Smooth muscle cell (in vitro differentiated cells): Measurements from ENCODE around the gene MNAT1. TPM values are rescaled to one million over a fixed set of nuclear protein-coding genes. Genes with fewer than 3 reads are reported as not detected.

Source experiments
- DNase-seq: peaks from one replicate; lab custom pipeline; 2025; ENCODE audit not compliant: unreplicated experiment; lab: John Stamatoyannopoulos, UW
- H2AFZ ChIP-seq: fragments of 200-600 bp; sonication (generic); 2 replicates; pipeline ENCODE4 v1.6.0; 2016; ENCODE audit warnings: antibody characterized with exemption, low read depth, mild to moderate bottlenecking
- H3F3A ChIP-seq: fragments of 200-600 bp; sonication (generic); 2 replicates; pipeline ENCODE4 v1.6.0; 2017; ENCODE audit warnings: antibody characterized with exemption, low read depth
- H3K27ac ChIP-seq: fragments of 200-600 bp; sonication (generic); 2 replicates; pipeline ENCODE4 v1.5.1; 2016; ENCODE audit warnings: low read depth, mild to moderate bottlenecking
- H3K27me3 ChIP-seq: fragments of 200-600 bp; sonication (generic); 2 replicates; pipeline ENCODE4 v1.6.1; 2016; ENCODE audit warnings: low read depth, mild to moderate bottlenecking
- H3K36me3 ChIP-seq: fragments of 200-600 bp; sonication (generic); 2 replicates; pipeline ENCODE4 v1.5.1; 2016; ENCODE audit warnings: low read depth
- H3K4me1 ChIP-seq: fragments of 200-600 bp; sonication (generic); 2 replicates; pipeline ENCODE4 v1.5.1; 2016; ENCODE audit warnings: low read depth
- H3K4me2 ChIP-seq: fragments of 200-600 bp; sonication (generic); 2 replicates; pipeline ENCODE4 v1.6.0; 2016; ENCODE audit warnings: mild to moderate bottlenecking
- H3K4me3 ChIP-seq: fragments of 200-600 bp; sonication (generic); 2 replicates; pipeline ENCODE4 v1.5.1; 2016; ENCODE audit warnings: mild to moderate bottlenecking
- H3K79me2 ChIP-seq: fragments of 200-600 bp; sonication (generic); 2 replicates; pipeline ENCODE4 v1.6.0; 2016; ENCODE audit warnings: low read depth, mild to moderate bottlenecking
- H3K9ac ChIP-seq: fragments of 200-600 bp; sonication (generic); 2 replicates; pipeline ENCODE4 v1.6.0; 2016; ENCODE audit warnings: low read depth
- H3K9me3 ChIP-seq: fragments of 200-600 bp; sonication (generic); replicated peaks from 2 replicates; pipeline ENCODE4 v1.5.1; 2016; ENCODE audit warnings: low read depth
- H4K20me1 ChIP-seq: fragments of 200-600 bp; sonication (generic); 2 replicates; pipeline ENCODE4 v1.6.0; 2016; ENCODE audit warnings: low read depth
- WGBS: methylation state at CpG from one replicate; pipeline ENCODE4 v1.1.7; 2016; ENCODE audit warnings: low lambda C conversion rate; 5-methylcytosine and 5-hydroxymethylcytosine counted together
- polyA plus RNA-seq: library from polyadenylated mRNA; unstranded; fragments of >200 nt; fragmentation: Nextera tagmentation; extraction: Ambion mirVana; gene quantifications from 2 replicates; pipeline ENCODE4 v1.2.1, GENCODE V29; 2016
- total RNA-seq: library from RNA; depleted of rRNA; stranded (reverse); fragments of >200 nt; gene quantifications from 2 replicates; pipeline ENCODE4 v1.2.3, GENCODE V29; 2014
- TF ChIP-seq, protein P1 (sequence below): fragments of 200-600 bp; sonication (generic); IDR thresholded peaks from 2 replicates; pipeline ENCODE4 v1.5.1; 2017; ENCODE audit warnings: borderline replicate concordance, mild to moderate bottlenecking, antibody characterized with exemption; ENCODE audit not compliant: insufficient read depth, poor library complexity, severe bottlenecking

Gene MNAT1
- total and polyA plus RNA-seq, 2 experiments from 2014 or later, result 28.1 to 62.7 TPM

DNA sequence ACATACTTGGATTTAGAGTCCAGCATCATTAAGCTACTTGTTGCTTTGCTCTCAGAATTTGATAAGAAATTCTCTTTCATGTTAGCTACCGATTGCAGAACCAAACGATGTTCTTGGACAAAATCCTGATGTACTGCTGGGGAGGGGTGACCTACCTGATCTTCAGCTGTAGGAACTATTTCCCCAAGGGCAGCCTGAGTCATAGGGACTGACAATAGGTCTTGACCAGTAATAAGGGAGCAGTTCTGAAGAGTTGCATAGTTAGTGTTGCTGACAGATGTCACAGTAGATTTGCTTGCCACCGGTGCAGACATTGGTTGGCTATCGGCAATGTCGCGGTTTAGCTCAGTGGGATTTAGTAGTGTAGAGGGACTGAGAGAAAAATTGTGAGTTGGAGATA is 21.0 kb upstream of the MNAT1 start:
- no peaks in the 10 kb centered on the region for H3K27me3 ChIP-seq
- WGBS, result 92% methylated on average over 6 of the region's 6 CpGs
- H3F3A ChIP-seq, result no peaks in the 10 kb centered on the region
- no peaks in the 10 kb centered on the region for H3K36me3 ChIP-seq
- no peak overlapping the region for H2AFZ ChIP-seq
- no peaks in the 10 kb centered on the region for H3K9me3 ChIP-seq
- no peaks in the 10 kb centered on the region for H3K4me1 ChIP-seq
- H3K4me2 ChIP-seq, result no peak overlapping the region
- TF ChIP-seq, protein P1, sequence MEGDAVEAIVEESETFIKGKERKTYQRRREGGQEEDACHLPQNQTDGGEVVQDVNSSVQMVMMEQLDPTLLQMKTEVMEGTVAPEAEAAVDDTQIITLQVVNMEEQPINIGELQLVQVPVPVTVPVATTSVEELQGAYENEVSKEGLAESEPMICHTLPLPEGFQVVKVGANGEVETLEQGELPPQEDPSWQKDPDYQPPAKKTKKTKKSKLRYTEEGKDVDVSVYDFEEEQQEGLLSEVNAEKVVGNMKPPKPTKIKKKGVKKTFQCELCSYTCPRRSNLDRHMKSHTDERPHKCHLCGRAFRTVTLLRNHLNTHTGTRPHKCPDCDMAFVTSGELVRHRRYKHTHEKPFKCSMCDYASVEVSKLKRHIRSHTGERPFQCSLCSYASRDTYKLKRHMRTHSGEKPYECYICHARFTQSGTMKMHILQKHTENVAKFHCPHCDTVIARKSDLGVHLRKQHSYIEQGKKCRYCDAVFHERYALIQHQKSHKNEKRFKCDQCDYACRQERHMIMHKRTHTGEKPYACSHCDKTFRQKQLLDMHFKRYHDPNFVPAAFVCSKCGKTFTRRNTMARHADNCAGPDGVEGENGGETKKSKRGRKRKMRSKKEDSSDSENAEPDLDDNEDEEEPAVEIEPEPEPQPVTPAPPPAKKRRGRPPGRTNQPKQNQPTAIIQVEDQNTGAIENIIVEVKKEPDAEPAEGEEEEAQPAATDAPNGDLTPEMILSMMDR, result no peak
- DNase-seq, result no peak
- H3K27ac ChIP-seq, result no peak overlapping the region
- H4K20me1 ChIP-seq, result peaks cover 36% of the 10 kb centered on the region
- H3K79me2 ChIP-seq, result no peaks in the 10 kb centered on the region
- H3K4me3 ChIP-seq, result no peak overlapping the region
- H3K9ac ChIP-seq, result no peak overlapping the region

GRCh38 chr14:60720391-60720790 is 14.2 kb upstream of the MNAT1 start:
- Histone ChIP-seq H3K9me3 (no peaks in the 10 kb centered on the region), H3K4me3 (peak overlapping the region; percentile 87), H4K20me1 (peaks cover 52% of the 10 kb centered on the region), H3F3A (peaks cover 5% of the 10 kb centered on the region), H3K9ac (no peak overlapping the region), H3K4me2 (peak overlapping the region; percentile 99), H3K27me3 (no peaks in the 10 kb centered on the region), H3K27ac (no peak overlapping the region), H3K79me2 (no peaks in the 10 kb centered on the region), H3K36me3 (no peaks in the 10 kb centered on the region), H3K4me1 (peaks cover 17% of the 10 kb centered on the region), H2AFZ (no peak overlapping the region)
- TF ChIP-seq, protein P1, result no peak
- no peak for DNase-seq
- WGBS, result 31% methylated on average over 1 of the region's 1 CpG

DNA sequence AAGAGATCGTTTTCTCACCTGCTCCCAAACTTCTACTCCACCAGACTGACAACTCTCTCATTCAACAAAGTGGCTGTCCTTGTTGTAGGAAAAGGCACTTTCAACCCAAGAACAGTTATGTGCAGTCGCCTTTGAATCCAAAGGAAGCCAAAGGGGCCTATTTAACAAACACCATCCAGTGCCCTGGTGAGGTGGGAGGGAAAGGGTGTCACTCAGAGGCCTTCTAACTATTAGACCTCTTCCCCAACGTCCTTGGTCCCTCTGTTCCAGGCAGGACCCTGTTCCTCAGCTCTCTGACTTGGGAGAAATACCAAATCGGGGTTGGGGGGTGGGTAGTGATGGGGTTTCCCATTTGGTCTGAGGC is 13.6 kb upstream of the MNAT1 start:
- no peaks in the 10 kb centered on the region for H3K27me3 ChIP-seq
- H3K4me1 ChIP-seq, result peaks cover 17% of the 10 kb centered on the region
- H3K79me2 ChIP-seq, result no peaks in the 10 kb centered on the region
- H3F3A ChIP-seq, result peaks cover 5% of the 10 kb centered on the region
- peak overlapping the region; percentile 99 for H3K4me2 ChIP-seq
- 21% methylated on average over 4 of the region's 4 CpGs for WGBS
- H3K9ac ChIP-seq, result no peak overlapping the region
- no peak overlapping the region for H2AFZ ChIP-seq
- H3K9me3 ChIP-seq, result no peaks in the 10 kb centered on the region
- no peak for DNase-seq
- peaks cover 47% of the 10 kb centered on the region for H4K20me1 ChIP-seq
- TF ChIP-seq, protein P1, result no peak
- H3K4me3 ChIP-seq, result peak overlapping the region; percentile 87
- H3K27ac ChIP-seq, result no peak overlapping the region
- no peaks in the 10 kb centered on the region for H3K36me3 ChIP-seq

GRCh38 chr14:60721326-60722106 is 13.0 kb upstream of the MNAT1 start:
- Histone ChIP-seq H4K20me1 (peaks cover 42% of the 10 kb centered on the region), H3K4me1 (peaks cover 17% of the 10 kb centered on the region), H3K79me2 (no peaks in the 10 kb centered on the region), H3F3A (peaks cover 5% of the 10 kb centered on the region), H3K27ac (peak overlapping the region; percentile 31), H3K9me3 (no peaks in the 10 kb centered on the region), H3K4me2 (peak overlapping the region; percentile 99), H3K4me3 (peak overlapping the region; percentile 87), H3K36me3 (no peaks in the 10 kb centered on the region), H2AFZ (peak overlapping the region; percentile 92), H3K9ac (peak overlapping the region; percentile 38), H3K27me3 (no peaks in the 10 kb centered on the region)
- TF ChIP-seq, protein P1, result peak; percentile 29
- DNase-seq, result peak; percentile 22
- under 1% methylated on average over 61 of the region's 70 CpGs for WGBS
